Heart left ventricle (tissue), 13 donors: Measurements from ENCODE around the gene ZEB2.

Experiments used
- CTCF ChIP-seq, 12 donors: fragments of 200-600 bp; sonication (generic) in 4 of 12; IDR thresholded peaks; one replicate each; pipeline versions ENCODE4 v1.5.0 to v1.8.0; 2018 to 2022; ENCODE audit warnings: antibody characterized with exemption in 12 of 12, mild to moderate bottlenecking in 5 of 12
- POLR2A ChIP-seq, 2 donors: fragments of 450-650 bp; IDR thresholded peaks; one replicate each; pipeline ENCODE4 v1.6.1; 2017; ENCODE audit warnings: antibody characterized with exemption in 2 of 2, mild to moderate bottlenecking in 2 of 2, moderate library complexity in 2 of 2
- donor health status: ischemic (EF 13 %, LVEDD 7.1; RV severe dilation, severe dysfunction).
- donor health status: DM: no; HTN: yes; CAD: no.
- donor health status: DM: no; HTN: no; CAD: no.
- donor health status: ischemic (EF 25% LVEDD 6.9; RV normal size, moderate dysfunction).
- donor health status: ischemic (EF 25% LVEDD 5.7; RV mildly dilated, moderate dysfunction).
- donor health status: ischemic (EF 35%, LVEDD 5.7; RV mildly dilated, moderate dysfunction).
- donor health status: nonischemic (EF 11% LVEDD 7.7; RV severe dilation, severe dysfunction).
- donor health status: DM: yes; HTN: yes; CAD: no.
- donor health status: PGD.
- donor health status: ischemic (EF 29% LVEDD 5.4; RV normal size, mild dysfunction).
- donor health status: nonischemic (EF 23%, LVEDD 6.1; RV moderate dilation, normal function).

- TF ChIP-seq CTCF (IDR thresholded peaks at IDR 0.05), result no peak
- no peak for TF ChIP-seq POLR2A (IDR thresholded peaks at IDR 0.05)
Measured at GRCh38 chr2:144529841-144530240, 9.9 kb upstream of the ZEB2 start.
